ENCODE results near the gene MYO5A.

- TF ChIP-seq CTCF (tag by site-specific recombination; IDR thresholded peaks at IDR 0.05) (no peak), ZNF704 (tag by site-specific recombination; IDR thresholded peaks at IDR 0.05) (no peak), KLF16 (tag by site-specific recombination; IDR thresholded peaks at IDR 0.05) (no peak), HOXD13 (CRISPR knock-in tag; IDR thresholded peaks at IDR 0.05; ENCODE audit: borderline replicate concordance) (no peak), ZNF747 (tag by site-specific recombination; IDR thresholded peaks at IDR 0.05) (no peak), GFI1B (tag by site-specific recombination; IDR thresholded peaks at IDR 0.05) (no peak), BCL11A (tag by site-specific recombination; IDR thresholded peaks at IDR 0.05; ENCODE audit: low read depth) (no peak), ZNF335 (tag by site-specific recombination; conservative IDR thresholded peaks at IDR 0.05) (no peak), ZNF777 (tag by site-specific recombination; IDR thresholded peaks at IDR 0.05; ENCODE audit: borderline replicate concordance) (no peak), ZFP69B (tag by site-specific recombination; IDR thresholded peaks at IDR 0.05) (no peak)
- TF ChIP-seq, protein P1, sequence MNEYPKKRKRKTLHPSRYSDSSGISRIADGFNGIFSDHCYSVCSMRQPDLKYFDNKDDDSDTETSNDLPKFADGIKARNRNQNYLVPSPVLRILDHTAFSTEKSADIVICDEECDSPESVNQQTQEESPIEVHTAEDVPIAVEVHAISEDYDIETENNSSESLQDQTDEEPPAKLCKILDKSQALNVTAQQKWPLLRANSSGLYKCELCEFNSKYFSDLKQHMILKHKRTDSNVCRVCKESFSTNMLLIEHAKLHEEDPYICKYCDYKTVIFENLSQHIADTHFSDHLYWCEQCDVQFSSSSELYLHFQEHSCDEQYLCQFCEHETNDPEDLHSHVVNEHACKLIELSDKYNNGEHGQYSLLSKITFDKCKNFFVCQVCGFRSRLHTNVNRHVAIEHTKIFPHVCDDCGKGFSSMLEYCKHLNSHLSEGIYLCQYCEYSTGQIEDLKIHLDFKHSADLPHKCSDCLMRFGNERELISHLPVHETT (tag by site-specific recombination; IDR thresholded peaks at IDR 0.05) = no peak
- TF ChIP-seq, protein P2, sequence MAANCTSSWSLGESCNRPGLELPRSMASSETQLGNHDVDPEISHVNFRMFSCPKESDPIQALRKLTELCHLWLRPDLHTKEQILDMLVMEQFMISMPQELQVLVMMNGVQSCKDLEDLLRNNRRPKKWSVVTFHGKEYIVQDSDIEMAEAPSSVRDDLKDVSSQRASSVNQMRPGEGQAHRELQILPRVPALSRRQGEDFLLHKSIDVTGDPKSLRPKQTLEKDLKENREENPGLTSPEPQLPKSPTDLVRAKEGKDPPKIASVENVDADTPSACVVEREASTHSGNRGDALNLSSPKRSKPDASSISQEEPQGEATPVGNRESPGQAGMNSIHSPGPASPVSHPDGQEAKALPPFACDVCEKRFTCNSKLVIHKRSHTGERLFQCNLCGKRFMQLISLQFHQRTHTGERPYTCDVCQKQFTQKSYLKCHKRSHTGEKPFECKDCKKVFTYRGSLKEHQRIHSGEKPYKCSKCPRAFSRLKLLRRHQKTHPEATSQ (tag by site-specific recombination; IDR thresholded peaks at IDR 0.05) = no peak
- TF ChIP-seq, protein P3, sequence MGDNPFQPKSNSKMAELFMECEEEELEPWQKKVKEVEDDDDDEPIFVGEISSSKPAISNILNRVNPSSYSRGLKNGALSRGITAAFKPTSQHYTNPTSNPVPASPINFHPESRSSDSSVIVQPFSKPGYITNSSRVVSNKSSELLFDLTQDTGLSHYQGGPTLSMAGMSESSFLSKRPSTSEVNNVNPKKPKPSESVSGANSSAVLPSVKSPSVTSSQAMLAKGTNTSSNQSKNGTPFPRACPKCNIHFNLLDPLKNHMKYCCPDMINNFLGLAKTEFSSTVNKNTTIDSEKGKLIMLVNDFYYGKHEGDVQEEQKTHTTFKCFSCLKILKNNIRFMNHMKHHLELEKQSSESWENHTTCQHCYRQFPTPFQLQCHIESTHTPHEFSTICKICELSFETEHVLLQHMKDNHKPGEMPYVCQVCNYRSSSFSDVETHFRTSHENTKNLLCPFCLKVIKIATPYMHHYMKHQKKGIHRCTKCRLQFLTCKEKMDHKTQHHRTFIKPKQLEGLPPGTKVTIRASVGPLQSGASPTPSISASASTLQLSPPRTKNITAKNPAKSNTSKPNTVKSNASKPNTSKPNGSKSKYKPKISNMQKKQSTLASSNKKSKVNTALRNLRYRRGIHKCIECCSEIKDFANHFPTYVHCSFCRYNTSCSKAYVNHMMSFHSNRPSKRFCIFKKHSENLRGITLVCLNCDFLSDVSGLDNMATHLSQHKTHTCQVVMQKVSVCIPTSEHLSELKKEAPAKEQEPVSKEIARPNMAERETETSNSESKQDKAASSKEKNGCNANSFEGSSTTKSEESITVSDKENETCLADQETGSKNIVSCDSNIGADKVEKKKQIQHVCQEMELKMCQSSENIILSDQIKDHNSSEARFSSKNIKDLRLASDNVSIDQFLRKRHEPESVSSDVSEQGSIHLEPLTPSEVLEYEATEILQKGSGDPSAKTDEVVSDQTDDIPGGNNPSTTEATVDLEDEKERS (tag by site-specific recombination; IDR thresholded peaks at IDR 0.05) = no peak
- TF ChIP-seq, protein P4, sequence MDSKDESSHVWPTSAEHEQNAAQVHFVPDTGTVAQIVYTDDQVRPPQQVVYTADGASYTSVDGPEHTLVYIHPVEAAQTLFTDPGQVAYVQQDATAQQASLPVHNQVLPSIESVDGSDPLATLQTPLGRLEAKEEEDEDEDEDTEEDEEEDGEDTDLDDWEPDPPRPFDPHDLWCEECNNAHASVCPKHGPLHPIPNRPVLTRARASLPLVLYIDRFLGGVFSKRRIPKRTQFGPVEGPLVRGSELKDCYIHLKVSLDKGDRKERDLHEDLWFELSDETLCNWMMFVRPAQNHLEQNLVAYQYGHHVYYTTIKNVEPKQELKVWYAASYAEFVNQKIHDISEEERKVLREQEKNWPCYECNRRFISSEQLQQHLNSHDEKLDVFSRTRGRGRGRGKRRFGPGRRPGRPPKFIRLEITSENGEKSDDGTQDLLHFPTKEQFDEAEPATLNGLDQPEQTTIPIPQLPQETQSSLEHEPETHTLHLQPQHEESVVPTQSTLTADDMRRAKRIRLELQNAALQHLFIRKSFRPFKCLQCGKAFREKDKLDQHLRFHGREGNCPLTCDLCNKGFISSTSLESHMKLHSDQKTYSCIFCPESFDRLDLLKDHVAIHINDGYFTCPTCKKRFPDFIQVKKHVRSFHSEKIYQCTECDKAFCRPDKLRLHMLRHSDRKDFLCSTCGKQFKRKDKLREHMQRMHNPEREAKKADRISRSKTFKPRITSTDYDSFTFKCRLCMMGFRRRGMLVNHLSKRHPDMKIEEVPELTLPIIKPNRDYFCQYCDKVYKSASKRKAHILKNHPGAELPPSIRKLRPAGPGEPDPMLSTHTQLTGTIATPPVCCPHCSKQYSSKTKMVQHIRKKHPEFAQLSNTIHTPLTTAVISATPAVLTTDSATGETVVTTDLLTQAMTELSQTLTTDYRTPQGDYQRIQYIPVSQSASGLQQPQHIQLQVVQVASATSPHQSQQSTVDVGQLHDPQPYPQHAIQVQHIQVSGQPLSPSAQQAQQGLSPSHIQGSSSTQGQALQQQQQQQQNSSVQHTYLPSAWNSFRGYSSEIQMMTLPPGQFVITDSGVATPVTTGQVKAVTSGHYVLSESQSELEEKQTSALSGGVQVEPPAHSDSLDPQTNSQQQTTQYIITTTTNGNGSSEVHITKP (tag by site-specific recombination; IDR thresholded peaks at IDR 0.05) = no peak
Measured at GRCh38 chr15:52290329-52290728, 238.4 kb downstream of the MYO5A start.

Data from HEK293 (cell line).